HEK293 (cell line): Measurements from ENCODE around the gene ABCF2.

ENCODE experiments used
- CTCF ChIP-seq: fragments of 450-650 bp; formaldehyde crosslinking; IDR thresholded peaks from 2 replicates; pipeline ENCODE4 v1.5.1; 2016; ENCODE audit warnings: missing biosample characterization, missing genetic modification characterization
- GFI1B ChIP-seq: fragments of 450-650 bp; formaldehyde crosslinking; IDR thresholded peaks from 2 replicates; pipeline ENCODE4 v1.5.1; 2016; ENCODE audit warnings: missing biosample characterization, missing genetic modification characterization
- GLI4 ChIP-seq: fragments of 450-650 bp; formaldehyde crosslinking; IDR thresholded peaks from 2 replicates; pipeline ENCODE4 v1.5.1; 2016; ENCODE audit warnings: missing biosample characterization, missing genetic modification characterization
- KLF1 ChIP-seq: fragments of 450-650 bp; formaldehyde crosslinking; IDR thresholded peaks from 2 replicates; pipeline ENCODE4 v1.5.1; 2016; ENCODE audit warnings: missing biosample characterization, missing genetic modification characterization
- KLF10 ChIP-seq: fragments of 450-650 bp; IDR thresholded peaks from 2 replicates; pipeline ENCODE4 v1.5.1; 2018; ENCODE audit warnings: missing biosample characterization, mild to moderate bottlenecking, missing genetic modification characterization
- KLF8 ChIP-seq: fragments of 450-650 bp; formaldehyde crosslinking; IDR thresholded peaks from 2 replicates; pipeline ENCODE4 v1.5.1; 2016; ENCODE audit warnings: missing biosample characterization, missing genetic modification characterization
- KLF9 ChIP-seq: fragments of 450-650 bp; formaldehyde crosslinking; IDR thresholded peaks from 2 replicates; pipeline ENCODE4 v1.5.1; 2016; ENCODE audit warnings: missing biosample characterization, missing genetic modification characterization, low read depth
- PRDM10 ChIP-seq: fragments of 450-650 bp; formaldehyde crosslinking; IDR thresholded peaks from 2 replicates; pipeline ENCODE4 v1.5.1; 2016; ENCODE audit warnings: missing biosample characterization, missing genetic modification characterization
- REPIN1 ChIP-seq: fragments of 450-650 bp; formaldehyde crosslinking; IDR thresholded peaks from 2 replicates; pipeline ENCODE4 v1.5.1; 2017; ENCODE audit warnings: missing biosample characterization, missing genetic modification characterization, low read depth
- TRIM28 ChIP-seq: IDR thresholded peaks from 2 replicates; pipeline ENCODE4 v1.6.1; 2011; ENCODE audit warnings: low read length, control low read depth, borderline replicate concordance
- WT1 ChIP-seq: fragments of 450-650 bp; formaldehyde crosslinking; IDR thresholded peaks from 2 replicates; pipeline ENCODE4 v1.5.1; 2016; ENCODE audit warnings: missing biosample characterization, missing genetic modification characterization
- ZBTB17 ChIP-seq: fragments of 450-650 bp; formaldehyde crosslinking; IDR thresholded peaks from 2 replicates; pipeline ENCODE4 v1.5.1; 2016; ENCODE audit warnings: missing biosample characterization, missing genetic modification characterization
- ZBTB26 ChIP-seq: fragments of 450-650 bp; formaldehyde crosslinking; optimal IDR thresholded peaks from 2 replicates; pipeline ENCODE3; 2016; ENCODE audit warnings: missing biosample characterization, mild to moderate bottlenecking, missing genetic modification characterization
- ZBTB44 ChIP-seq: fragments of 450-650 bp; IDR thresholded peaks from 2 replicates; pipeline ENCODE4 v1.5.1; 2018; ENCODE audit warnings: missing biosample characterization, mild to moderate bottlenecking, missing genetic modification characterization
- ZBTB7A ChIP-seq: fragments of 450-650 bp; formaldehyde crosslinking; IDR thresholded peaks from 2 replicates; pipeline ENCODE4 v1.5.1; 2016; ENCODE audit warnings: low read depth, missing biosample characterization, missing genetic modification characterization
- ZBTB8A ChIP-seq: fragments of 450-650 bp; formaldehyde crosslinking; IDR thresholded peaks from 2 replicates; pipeline ENCODE4 v1.5.1; 2016; ENCODE audit warnings: missing biosample characterization, missing genetic modification characterization
- ZFHX2 ChIP-seq: fragments of 450-650 bp; formaldehyde crosslinking; conservative IDR thresholded peaks from 2 replicates; pipeline ENCODE4 v1.5.1; 2016; ENCODE audit warnings: missing biosample characterization, missing genetic modification characterization
- ZFP69B ChIP-seq: fragments of 450-650 bp; formaldehyde crosslinking; IDR thresholded peaks from 2 replicates; pipeline ENCODE4 v1.5.1; 2016; ENCODE audit warnings: missing biosample characterization, missing genetic modification characterization
- ZIC2 ChIP-seq: fragments of 450-650 bp; formaldehyde crosslinking; IDR thresholded peaks from 2 replicates; pipeline ENCODE4 v1.5.1; 2016; ENCODE audit warnings: missing biosample characterization, missing genetic modification characterization
- ZNF10 ChIP-seq: fragments of 450-650 bp; formaldehyde crosslinking; IDR thresholded peaks from 2 replicates; pipeline ENCODE4 v1.5.1; 2017; ENCODE audit warnings: missing biosample characterization, missing genetic modification characterization
- ZNF146 ChIP-seq: fragments of 450-650 bp; formaldehyde crosslinking; IDR thresholded peaks from 2 replicates; pipeline ENCODE4 v1.5.1; 2016; ENCODE audit warnings: missing biosample characterization, missing genetic modification characterization
- ZNF157 ChIP-seq: fragments of 450-650 bp; formaldehyde crosslinking; IDR thresholded peaks from 2 replicates; pipeline ENCODE4 v1.5.1; 2016; ENCODE audit warnings: missing biosample characterization, missing genetic modification characterization
- ZNF184 ChIP-seq: fragments of 450-650 bp; IDR thresholded peaks from 2 replicates; pipeline ENCODE4 v1.5.1; 2018; ENCODE audit warnings: missing biosample characterization, mild to moderate bottlenecking, missing genetic modification characterization
- ZNF2 ChIP-seq: fragments of 450-650 bp; formaldehyde crosslinking; IDR thresholded peaks from 2 replicates; pipeline ENCODE4 v1.5.1; 2016; ENCODE audit warnings: missing biosample characterization, missing genetic modification characterization
- ZNF391 ChIP-seq: fragments of 450-650 bp; formaldehyde crosslinking; IDR thresholded peaks from 2 replicates; pipeline ENCODE4 v1.5.1; 2016; ENCODE audit warnings: low read depth, missing biosample characterization, missing genetic modification characterization, borderline replicate concordance
- ZNF501 ChIP-seq: fragments of 450-650 bp; formaldehyde crosslinking; IDR thresholded peaks from 2 replicates; pipeline ENCODE4 v1.5.1; 2016; ENCODE audit warnings: missing biosample characterization, missing genetic modification characterization
- ZNF600 ChIP-seq: fragments of 450-650 bp; formaldehyde crosslinking; IDR thresholded peaks from 2 replicates; pipeline ENCODE4 v1.5.1; 2016; ENCODE audit warnings: missing biosample characterization, missing genetic modification characterization
- ZNF610 ChIP-seq: fragments of 450-650 bp; formaldehyde crosslinking; IDR thresholded peaks from 2 replicates; pipeline ENCODE4 v1.5.1; 2016; ENCODE audit warnings: missing biosample characterization, missing genetic modification characterization, borderline replicate concordance
- ZNF654 ChIP-seq: fragments of 450-650 bp; formaldehyde crosslinking; IDR thresholded peaks from 2 replicates; pipeline ENCODE4 v1.5.1; 2016; ENCODE audit warnings: low read depth, missing biosample characterization, missing genetic modification characterization
- ZNF701 ChIP-seq: fragments of 450-650 bp; formaldehyde crosslinking; IDR thresholded peaks from 2 replicates; pipeline ENCODE4 v1.5.1; 2016; ENCODE audit warnings: missing biosample characterization, missing genetic modification characterization
- ZSCAN23 ChIP-seq: fragments of 450-650 bp; formaldehyde crosslinking; IDR thresholded peaks from 2 replicates; pipeline ENCODE4 v1.5.1; 2016; ENCODE audit warnings: missing biosample characterization, missing genetic modification characterization
- ZSCAN30 ChIP-seq: fragments of 450-650 bp; IDR thresholded peaks from 2 replicates; pipeline ENCODE4 v1.5.1; 2018; ENCODE audit warnings: missing biosample characterization, mild to moderate bottlenecking, missing genetic modification characterization, moderate library complexity

Gene ABCF2

GRCh38 chr7:151172273-151173141 lies 54.5 kb downstream of the ABCF2 start (continued):
- TF ChIP-seq ZNF10 (tag by site-specific recombination) = 0 out of 2 replicates have a peak, but pooled peaks have one; percentile 23
- 0 out of 2 replicates have a peak, but pooled peaks have one; percentile 46 for TF ChIP-seq ZBTB7A (tag by site-specific recombination)
- peak; percentile 59; the same call in 1 of the 2 replicates for TF ChIP-seq ZNF600 (tag by site-specific recombination)
- peak; percentile 97 for TF ChIP-seq ZNF2 (tag by site-specific recombination)
- peak; percentile 21; the same call in 1 of the 2 replicates for TF ChIP-seq ZNF184 (tag by site-specific recombination)
- TF ChIP-seq ZNF701 (tag by site-specific recombination) = 0 out of 2 replicates have a peak, but pooled peaks have one; percentile 10
- no peak for TF ChIP-seq GFI1B (tag by site-specific recombination)
- peak; percentile 81 for TF ChIP-seq ZSCAN30 (tag by site-specific recombination)
- TF ChIP-seq ZFP69B = peak; percentile 61; the same call in 1 of the 2 replicates
- no peak for TF ChIP-seq PRDM10
- peak; percentile 87; the same call in 1 of the 2 replicates for TF ChIP-seq ZNF501
- TF ChIP-seq ZSCAN23 (tag by site-specific recombination) = no peak
- no peak for TF ChIP-seq REPIN1
- peak; percentile 48; the same call in 1 of the 2 replicates for TF ChIP-seq ZFHX2 (tag by site-specific recombination)
- TF ChIP-seq ZNF146 (tag by site-specific recombination) = no peak
- peak; percentile 90; the same call in 1 of the 2 replicates for TF ChIP-seq ZNF391 (tag by site-specific recombination)
- peak; percentile 100 for TF ChIP-seq CTCF (tag by site-specific recombination)
- peak; percentile 48 for TF ChIP-seq ZBTB26
- TF ChIP-seq ZBTB8A (tag by site-specific recombination) = peak; percentile 51; the same call in 1 of the 2 replicates
- peak; percentile 47 for TF ChIP-seq KLF8 (tag by site-specific recombination)
- TF ChIP-seq ZNF610 (tag by site-specific recombination) = peak; percentile 45; the same call in 1 of the 2 replicates
- peak; percentile 95 for TF ChIP-seq ZNF654 (tag by site-specific recombination)
- TF ChIP-seq GLI4 (tag by site-specific recombination) = peak; percentile 80; the same call in 1 of the 2 replicates
- peak; percentile 49; the same call in 1 of the 2 replicates for TF ChIP-seq ZBTB44
- peak; percentile 38; the same call in 1 of the 2 replicates for TF ChIP-seq KLF9 (tag by site-specific recombination)
- TF ChIP-seq KLF10 (tag by site-specific recombination) = 0 out of 2 replicates have a peak, but pooled peaks have one; percentile 30
- TF ChIP-seq TRIM28 = peak; percentile 70; the same call in 1 of the 2 replicates
- peak; percentile 70 for TF ChIP-seq KLF1 (tag by site-specific recombination)
- TF ChIP-seq ZIC2 (tag by site-specific recombination) = peak; percentile 50
- TF ChIP-seq ZNF157 (tag by site-specific recombination) = no peak
- TF ChIP-seq WT1 (tag by site-specific recombination) = 0 out of 2 replicates have a peak, but pooled peaks have one; percentile 29
- TF ChIP-seq ZBTB17 (tag by site-specific recombination) = peak; percentile 64
